Neuronal stem cell (in vitro differentiated cells): ENCODE results near the gene OPRL1.
A peak's percentile ranks its signal among the peaks of the same experiment; 100 is the strongest.

Experiments
- DNase-seq: peaks from one replicate; pipeline ENCODE4 v3.0.0-alpha.2; 2013; ENCODE audit warnings: low spot score
- H2AFZ ChIP-seq: one replicate; pipeline ENCODE4 v1.6.1; 2013; ENCODE audit warnings: mild to moderate bottlenecking, low read length, inconsistent platforms
- H2AK5ac ChIP-seq: 2 replicates; pipeline ENCODE4 v1.6.1; 2013; ENCODE audit warnings: low read depth, mild to moderate bottlenecking, inconsistent platforms, low read length, moderate library complexity, mixed read lengths
- H2BK120ac ChIP-seq: 2 replicates; pipeline ENCODE4 v1.6.1; 2013; ENCODE audit warnings: low read depth, mild to moderate bottlenecking, inconsistent platforms, low read length, moderate library complexity, mixed read lengths
- H2BK12ac ChIP-seq: one replicate; pipeline ENCODE4 v1.6.1; 2013; ENCODE audit warnings: low read length, inconsistent platforms
- H2BK15ac ChIP-seq: 2 replicates; pipeline ENCODE4 v1.6.1; 2013; ENCODE audit warnings: mild to moderate bottlenecking, low read length, inconsistent platforms, mixed read lengths
- H2BK5ac ChIP-seq: one replicate; pipeline ENCODE4 v1.6.1; 2013; ENCODE audit warnings: inconsistent platforms, mild to moderate bottlenecking, low read length, moderate library complexity
- H3K14ac ChIP-seq: one replicate; pipeline ENCODE4 v1.6.1; 2013; ENCODE audit warnings: low read length, inconsistent platforms
- H3K18ac ChIP-seq: 2 replicates; pipeline ENCODE4 v1.6.1; 2013; ENCODE audit warnings: low read length, inconsistent platforms
- H3K23ac ChIP-seq: 2 replicates; pipeline ENCODE4 v1.6.1; 2013; ENCODE audit warnings: low read depth, mild to moderate bottlenecking, mixed read lengths, low read length, inconsistent platforms; ENCODE audit not compliant: poor library complexity
- H3K27ac ChIP-seq: replicated peaks from 3 replicates; pipeline ENCODE4 v1.5.1; 2013; ENCODE audit warnings: low read length, inconsistent platforms
- H3K27me3 ChIP-seq, 3 experiments: 2 replicates each; pipeline ENCODE4 v1.6.1; 2013; ENCODE audit warnings: low read length in 3 of 3, mild to moderate bottlenecking in 2 of 3, inconsistent platforms in 1 of 3, low read depth in 1 of 3, mixed read lengths in 1 of 3, moderate library complexity in 1 of 3; ENCODE audit not compliant: control insufficient read depth in 3 of 3, insufficient read depth in 3 of 3
- H3K36me3 ChIP-seq, 2 donors: replicated peaks in 1 of 2; 2 replicates each; pipeline ENCODE4 v1.6.1; 2013; ENCODE audit warnings: low read length in 2 of 2; ENCODE audit not compliant: control insufficient read depth in 2 of 2, insufficient read depth in 2 of 2
- H3K4ac ChIP-seq: 2 replicates; pipeline ENCODE4 v1.6.1; 2013; ENCODE audit warnings: inconsistent platforms, mild to moderate bottlenecking, low read length, moderate library complexity
- H3K4me1 ChIP-seq, 2 donors: 1 replicate in 1 of 2; 2 replicates in 1 of 2; pipeline ENCODE4 v1.6.1; 2013; ENCODE audit warnings: low read length in 2 of 2, low read depth in 1 of 2; ENCODE audit not compliant: control insufficient read depth in 2 of 2, insufficient read depth in 1 of 2
- H3K4me2 ChIP-seq: one replicate; pipeline ENCODE4 v1.6.1; 2013; ENCODE audit warnings: mild to moderate bottlenecking, low read length, inconsistent platforms; ENCODE audit not compliant: insufficient read depth, poor library complexity, severe bottlenecking
- H3K4me3 ChIP-seq, 2 donors: 2 replicates each; pipeline ENCODE4 v1.5.1; 2013; ENCODE audit warnings: low read length in 2 of 2, mild to moderate bottlenecking in 2 of 2, inconsistent platforms in 1 of 2, moderate library complexity in 1 of 2
- H3K79me1 ChIP-seq: one replicate; pipeline ENCODE4 v1.6.1; 2013; ENCODE audit warnings: low read depth, mild to moderate bottlenecking, inconsistent platforms, low read length, moderate library complexity
- H3K9ac ChIP-seq: one replicate; pipeline ENCODE4 v1.6.1; 2013; ENCODE audit warnings: mild to moderate bottlenecking, low read depth, low read length, inconsistent platforms; ENCODE audit not compliant: poor library complexity
- H3K9me3 ChIP-seq, 2 donors: replicated peaks in 1 of 2; 2 replicates each; pipeline versions ENCODE3 to v1.6.1; 2013; ENCODE audit warnings: low read length in 2 of 2, mild to moderate bottlenecking in 2 of 2, inconsistent platforms in 1 of 2, low read depth in 1 of 2, mixed read lengths in 1 of 2, moderate library complexity in 1 of 2; ENCODE audit not compliant: control insufficient read depth in 2 of 2, insufficient read depth in 1 of 2
- H4K8ac ChIP-seq: one replicate; pipeline ENCODE4 v1.6.1; 2013; ENCODE audit warnings: low read depth, mild to moderate bottlenecking, inconsistent platforms, low read length, moderate library complexity
- H4K91ac ChIP-seq: one replicate; pipeline ENCODE4 v1.6.1; 2013; ENCODE audit warnings: low read length, low read depth, mild to moderate bottlenecking, inconsistent platforms; ENCODE audit not compliant: poor library complexity
- WGBS, 2 donors: extraction: QIAGEN DNeasy Blood & Tissue Kit; methylation state at CpG; one replicate each; pipeline ENCODE4 v1.1.7; 2013; ENCODE audit warnings: missing lambda C conversion rate in 2 of 2, mixed read lengths in 1 of 2; ENCODE audit not compliant: insufficient read length in 2 of 2, insufficient replicate concordance in 1 of 2; ENCODE audit errors: extremely low coverage in 2 of 2; 5-methylcytosine and 5-hydroxymethylcytosine counted together

Gene OPRL1

DNA sequence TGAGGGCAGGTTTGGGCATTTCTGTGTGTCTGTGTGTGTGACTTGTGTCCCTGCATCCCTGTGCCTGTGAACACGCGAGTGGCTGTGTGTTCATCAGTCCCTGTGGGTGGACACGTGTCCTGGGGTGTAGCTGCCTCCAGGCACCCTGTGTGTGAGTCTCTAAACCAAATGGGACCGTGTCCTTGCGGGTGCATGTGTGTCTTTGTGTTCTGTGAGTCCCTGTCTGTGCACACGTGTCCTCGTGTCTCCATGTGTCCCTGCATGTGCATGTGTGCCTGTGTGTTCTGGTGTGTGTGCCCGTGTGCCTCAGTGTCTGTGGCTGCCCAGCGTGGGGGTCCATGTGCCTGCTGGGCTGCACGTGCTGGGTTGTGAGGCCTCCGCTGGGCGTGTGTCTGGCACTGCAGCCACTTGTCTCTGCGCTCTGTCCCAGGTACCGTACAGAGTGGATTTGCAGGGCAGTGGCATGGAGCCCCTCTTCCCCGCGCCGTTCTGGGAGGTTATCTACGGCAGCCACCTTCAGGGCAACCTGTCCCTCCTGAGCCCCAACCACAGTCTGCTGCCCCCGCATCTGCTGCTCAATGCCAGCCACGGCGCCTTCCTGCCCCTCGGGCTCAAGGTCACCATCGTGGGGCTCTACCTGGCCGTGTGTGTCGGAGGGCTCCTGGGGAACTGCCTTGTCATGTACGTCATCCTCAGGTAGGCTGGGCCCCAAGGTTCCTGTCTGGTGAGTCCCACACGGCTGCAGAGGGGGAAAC is 12.6 kb downstream of the OPRL1 start:
- Histone ChIP-seq H3K9me3 (peaks cover 5 to 6% of the 10 kb centered on the region in 2 donors), H2AK5ac (peak overlapping the region; percentile 59), H3K4me1 (peaks cover 4% of the 10 kb centered on the region in 2 donors), H3K4me3 (peak overlapping the region in 1 of 2 donors; percentile 60), H3K27me3 (peaks cover 0 to 32% (median 7%) of the 10 kb centered on the region in 3 experiments), H2BK5ac (no peak overlapping the region), H3K18ac (peak overlapping the region; percentile 44), H3K23ac (no peak overlapping the region), H2BK12ac (no peak overlapping the region), H4K8ac (no peak overlapping the region), H3K79me1 (no peaks in the 10 kb centered on the region), H3K36me3 (no peaks in the 10 kb centered on the region), H4K91ac (no peak overlapping the region), H2BK15ac (peak overlapping the region; percentile 32), H3K4ac (no peak overlapping the region), H3K14ac (no peak overlapping the region), H3K27ac (no peak overlapping the region), H3K9ac (peak overlapping the region; percentile 78), H3K4me2 (no peak overlapping the region), H2AFZ (no peak overlapping the region), H2BK120ac (no peak overlapping the region)
- no CpG with 5 or more reads among the region's 27 CpGs for WGBS, 2 donors
- DNase-seq: no peak

DNA sequence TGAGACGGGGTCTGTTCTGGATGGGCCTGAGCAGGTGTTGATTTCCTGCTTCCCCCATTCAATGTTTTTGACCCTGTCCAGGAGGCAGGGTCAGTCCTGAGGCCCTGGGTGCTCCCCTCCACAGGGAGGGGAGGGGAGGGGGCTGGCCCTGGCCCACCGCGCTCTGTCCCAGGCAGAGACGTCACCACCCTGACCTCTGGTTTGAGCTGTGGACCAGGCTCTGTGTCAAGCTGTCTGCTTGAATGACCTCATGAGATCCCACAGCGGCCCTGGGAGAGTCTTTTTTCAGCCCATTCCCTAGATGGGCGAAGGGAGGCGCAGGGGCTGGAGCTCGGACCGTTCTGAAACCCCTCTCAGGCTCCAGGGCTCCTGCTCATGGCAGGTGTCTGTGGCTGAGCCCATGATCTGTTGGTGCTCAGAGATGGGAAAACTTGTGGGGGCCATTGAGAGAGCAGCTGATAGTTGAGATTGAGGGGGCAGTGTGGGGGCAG is 13.2 kb downstream of the OPRL1 start:
- Histone ChIP-seq H3K4me1 (peaks cover 4% of the 10 kb centered on the region in 2 donors), H2BK5ac (no peak overlapping the region), H3K18ac (no peak overlapping the region), H2BK15ac (peak overlapping the region; percentile 32), H3K27me3 (peaks cover 0 to 33% (median 5%) of the 10 kb centered on the region in 3 experiments), H3K9me3 (peaks cover 0 to 2% of the 10 kb centered on the region in 2 donors), H3K9ac (no peak overlapping the region), H2BK12ac (no peak overlapping the region), H3K79me1 (no peaks in the 10 kb centered on the region), H3K4me3 (no peak overlapping the region), H3K36me3 (no peaks in the 10 kb centered on the region), H4K91ac (no peak overlapping the region), H2AFZ (no peak overlapping the region), H3K4me2 (no peak overlapping the region), H3K23ac (no peak overlapping the region), H4K8ac (no peak overlapping the region), H2AK5ac (peak overlapping the region; percentile 17), H2BK120ac (no peak overlapping the region), H3K4ac (no peak overlapping the region), H3K27ac (no peak overlapping the region), H3K14ac (no peak overlapping the region)
- no peak for DNase-seq
- WGBS, 2 donors: no CpG with 5 or more reads among the region's 9 CpGs

DNA sequence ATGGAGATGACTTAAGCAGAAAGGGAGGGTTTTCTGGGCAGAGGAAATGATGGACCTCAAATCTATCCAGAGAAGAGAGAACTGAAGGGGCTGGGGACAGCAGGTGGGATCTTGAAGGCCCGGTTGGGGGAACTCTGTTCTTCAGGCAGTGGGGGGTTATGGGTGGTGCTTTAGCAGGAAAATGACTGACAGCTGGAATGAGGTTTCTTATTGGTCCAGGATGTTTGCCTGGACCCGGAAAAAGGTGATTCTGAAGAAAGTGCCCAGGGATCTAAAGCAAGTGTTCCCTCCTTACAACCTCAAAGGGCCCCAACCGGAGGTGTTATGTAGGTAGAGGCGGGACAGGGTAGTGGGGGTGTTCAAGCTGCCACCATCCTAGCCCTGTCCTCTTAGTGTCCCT is 15.6 kb downstream of the OPRL1 start:
- no peak overlapping the region for H4K8ac ChIP-seq
- no peak overlapping the region for H3K18ac ChIP-seq
- no peak overlapping the region for H3K4me3 ChIP-seq
- no CpG with 5 or more reads among the region's 4 CpGs for WGBS, 2 donors
- H2AK5ac ChIP-seq: no peak overlapping the region
- no peak overlapping the region for H2BK15ac ChIP-seq
- no peak overlapping the region for H2BK5ac ChIP-seq
- H3K9ac ChIP-seq: no peak overlapping the region
- H3K36me3 ChIP-seq: no peaks in the 10 kb centered on the region
- H2BK120ac ChIP-seq: no peak overlapping the region
- H2BK12ac ChIP-seq: no peak overlapping the region
- no peak overlapping the region for H3K4ac ChIP-seq
- H3K9me3 ChIP-seq: peaks cover 0 to 5% of the 10 kb centered on the region in 2 donors
- H3K14ac ChIP-seq: no peak overlapping the region
- H3K23ac ChIP-seq: no peak overlapping the region
- H3K79me1 ChIP-seq: no peaks in the 10 kb centered on the region
- no peak overlapping the region for H2AFZ ChIP-seq
- H3K27me3 ChIP-seq: peaks cover 0 to 32% (median 3%) of the 10 kb centered on the region in 3 experiments
- H4K91ac ChIP-seq: no peak overlapping the region
- H3K27ac ChIP-seq: no peak overlapping the region
- H3K4me2 ChIP-seq: no peak overlapping the region
- H3K4me1 ChIP-seq: peaks cover 4% of the 10 kb centered on the region in 2 donors
- DNase-seq: no peak

GRCh38 chr20:64095927-64096326 is 16.0 kb downstream of the OPRL1 start:
- peak overlapping the region; percentile 34 for H3K23ac ChIP-seq
- WGBS, 2 donors: no CpG with 5 or more reads among the region's 11 CpGs
- H3K36me3 ChIP-seq: no peaks in the 10 kb centered on the region
- H2BK15ac ChIP-seq: no peak overlapping the region
- no peak overlapping the region for H2AFZ ChIP-seq
- no peak overlapping the region for H2BK120ac ChIP-seq
- no peaks in the 10 kb centered on the region for H3K79me1 ChIP-seq
- no peak overlapping the region for H4K91ac ChIP-seq
- H3K4ac ChIP-seq: no peak overlapping the region
- H3K27ac ChIP-seq: no peak overlapping the region
- H3K14ac ChIP-seq: peak overlapping the region; percentile 64
- no peak overlapping the region for H2BK5ac ChIP-seq
- no peak overlapping the region for H2AK5ac ChIP-seq
- H2BK12ac ChIP-seq: no peak overlapping the region
- DNase-seq: no peak
- peak overlapping the region; percentile 34 for H3K9ac ChIP-seq
- H4K8ac ChIP-seq: no peak overlapping the region
- peaks cover 4% of the 10 kb centered on the region in 2 donors for H3K4me1 ChIP-seq
- no peak overlapping the region for H3K4me3 ChIP-seq
- H3K9me3 ChIP-seq: peaks cover 0 to 5% of the 10 kb centered on the region in 2 donors
- H3K4me2 ChIP-seq: no peak overlapping the region
- H3K27me3 ChIP-seq: peaks cover 0 to 37% (median 5%) of the 10 kb centered on the region in 3 experiments
- H3K18ac ChIP-seq: no peak overlapping the region
